Measurements from ENCODE around the gene OR7A17. TPM values are rescaled to one million over a fixed set of nuclear protein-coding genes. Genes with fewer than 3 reads are reported as not detected.

Gene OR7A17
- total RNA-seq, result not detected

- Histone ChIP-seq H3K4me3 (ENCODE audit: low read length) (no peak within 1 kb of the TSS), H3K27me3 (ENCODE audit: insufficient read depth, low read length) (peaks cover under 1% of the 10 kb centered on the region), H3K4me1 (ENCODE audit: insufficient read depth, low read length) (peaks cover 8% of the 10 kb centered on the region), H3K9me3 (ENCODE audit: low read depth, low read length) (no peaks in the 10 kb centered on the region)
These were observed at the start of gene OR7A17 for GRCh38 chr19:14886032-14886431. OR7A17 (minus strand) TSS chr19:14886132; CDS start chr19:14881355, 4,777 bp downstream.

GRCh38 chr19:14933506-14933905 is 47.6 kb upstream of the OR7A17 start:
- Histone ChIP-seq H3K9me3 (ENCODE audit: low read depth, low read length) (no peaks in the 10 kb centered on the region), H3K4me1 (ENCODE audit: insufficient read depth, low read length) (no peaks in the 10 kb centered on the region), H3K4me3 (ENCODE audit: low read length) (no peak overlapping the region), H3K27me3 (ENCODE audit: insufficient read depth, low read length) (peaks cover 2% of the 10 kb centered on the region)

- Histone ChIP-seq H3K27me3 (ENCODE audit: insufficient read depth, low read length) (no peaks in the 10 kb centered on the region), H3K4me1 (ENCODE audit: insufficient read depth, low read length) (no peaks in the 10 kb centered on the region), H3K9me3 (ENCODE audit: low read depth, low read length) (no peaks in the 10 kb centered on the region), H3K4me3 (ENCODE audit: low read length) (no peak overlapping the region)
These were observed 30.9 kb upstream of the OR7A17 start for GRCh38 chr19:14916848-14917247.

GRCh38 chr19:14915116-14915515 is 29.2 kb upstream of the OR7A17 start:
- H3K9me3 ChIP-seq (ENCODE audit: low read depth, low read length), result no peaks in the 10 kb centered on the region
- H3K4me3 ChIP-seq (ENCODE audit: low read length), result no peak overlapping the region
- no peaks in the 10 kb centered on the region for H3K27me3 ChIP-seq (ENCODE audit: insufficient read depth, low read length)
- H3K4me1 ChIP-seq (ENCODE audit: insufficient read depth, low read length), result no peaks in the 10 kb centered on the region

- H3K4me3 ChIP-seq (ENCODE audit: low read length), result no peak overlapping the region
- no peaks in the 10 kb centered on the region for H3K9me3 ChIP-seq (ENCODE audit: low read depth, low read length)
- no peaks in the 10 kb centered on the region for H3K4me1 ChIP-seq (ENCODE audit: insufficient read depth, low read length)
- peaks cover 2% of the 10 kb centered on the region for H3K27me3 ChIP-seq (ENCODE audit: insufficient read depth, low read length)
These were observed 20.8 kb upstream of the OR7A17 start for GRCh38 chr19:14906711-14907110.

- no peaks in the 10 kb centered on the region for H3K9me3 ChIP-seq (ENCODE audit: low read depth, low read length)
- no peak overlapping the region for H3K4me3 ChIP-seq (ENCODE audit: low read length)
- no peaks in the 10 kb centered on the region for H3K4me1 ChIP-seq (ENCODE audit: insufficient read depth, low read length)
- H3K27me3 ChIP-seq (ENCODE audit: insufficient read depth, low read length), result peaks cover 2% of the 10 kb centered on the region
These were observed 15.8 kb upstream of the OR7A17 start for GRCh38 chr19:14901675-14902260.

GRCh38 chr19:14890643-14891379 is 4.9 kb upstream of the OR7A17 start:
- peaks cover 10% of the 10 kb centered on the region for H3K27me3 ChIP-seq (ENCODE audit: insufficient read depth, low read length)
- no peak overlapping the region for H3K4me3 ChIP-seq (ENCODE audit: low read length)
- H3K4me1 ChIP-seq (ENCODE audit: insufficient read depth, low read length), result peaks cover 8% of the 10 kb centered on the region
- no peaks in the 10 kb centered on the region for H3K9me3 ChIP-seq (ENCODE audit: low read depth, low read length)

GRCh38 chr19:14889994-14890642 is 4.2 kb upstream of the OR7A17 start:
- peaks cover 10% of the 10 kb centered on the region for H3K27me3 ChIP-seq (ENCODE audit: insufficient read depth, low read length)
- no peak overlapping the region for H3K4me3 ChIP-seq (ENCODE audit: low read length)
- H3K4me1 ChIP-seq (ENCODE audit: insufficient read depth, low read length), result peaks cover 8% of the 10 kb centered on the region
- no peaks in the 10 kb centered on the region for H3K9me3 ChIP-seq (ENCODE audit: low read depth, low read length)

GRCh38 chr19:14871619-14872230 is 14.2 kb downstream of the OR7A17 start:
- Histone ChIP-seq H3K4me3 (ENCODE audit: low read length) (no peak overlapping the region), H3K9me3 (ENCODE audit: low read depth, low read length) (no peaks in the 10 kb centered on the region), H3K4me1 (ENCODE audit: insufficient read depth, low read length) (no peaks in the 10 kb centered on the region), H3K27me3 (ENCODE audit: insufficient read depth, low read length) (peaks cover 11% of the 10 kb centered on the region)

GRCh38 chr19:14868497-14868896 is 17.4 kb downstream of the OR7A17 start:
- Histone ChIP-seq H3K27me3 (ENCODE audit: insufficient read depth, low read length) (peaks cover 11% of the 10 kb centered on the region), H3K4me1 (ENCODE audit: insufficient read depth, low read length) (no peaks in the 10 kb centered on the region), H3K9me3 (ENCODE audit: low read depth, low read length) (no peaks in the 10 kb centered on the region), H3K4me3 (ENCODE audit: low read length) (no peak overlapping the region)

- Histone ChIP-seq H3K27me3 (ENCODE audit: insufficient read depth, low read length) (peaks cover 4% of the 10 kb centered on the region), H3K4me3 (ENCODE audit: low read length) (no peak within 1 kb of the TSS), H3K4me1 (ENCODE audit: insufficient read depth, low read length) (no peaks in the 10 kb centered on the region), H3K9me3 (ENCODE audit: low read depth, low read length) (no peaks in the 10 kb centered on the region)
These were observed 37.1 kb downstream of the OR7A17 start, which contains the start of gene OR7A10 for GRCh38 chr19:14848822-14849221. OR7A10 (minus strand) TSS chr19:14848922; CDS start chr19:14841877, 7,045 bp downstream.

GRCh38 chr19:14843578-14843977 is 42.4 kb downstream of the OR7A17 start:
- Histone ChIP-seq H3K4me1 (ENCODE audit: insufficient read depth, low read length) (no peaks in the 10 kb centered on the region), H3K9me3 (ENCODE audit: low read depth, low read length) (no peaks in the 10 kb centered on the region), H3K27me3 (ENCODE audit: insufficient read depth, low read length) (peaks cover 2% of the 10 kb centered on the region), H3K4me3 (ENCODE audit: low read length) (no peak overlapping the region)

- Histone ChIP-seq H3K4me1 (ENCODE audit: insufficient read depth, low read length) (no peaks in the 10 kb centered on the region), H3K9me3 (ENCODE audit: low read depth, low read length) (no peaks in the 10 kb centered on the region), H3K4me3 (ENCODE audit: low read length) (no peak overlapping the region), H3K27me3 (ENCODE audit: insufficient read depth, low read length) (no peaks in the 10 kb centered on the region)
These were observed 42.8 kb downstream of the OR7A17 start for GRCh38 chr19:14843169-14843568.

- no peaks in the 10 kb centered on the region for H3K4me1 ChIP-seq (ENCODE audit: insufficient read depth, low read length)
- no peak overlapping the region for H3K4me3 ChIP-seq (ENCODE audit: low read length)
- no peaks in the 10 kb centered on the region for H3K27me3 ChIP-seq (ENCODE audit: insufficient read depth, low read length)
- H3K9me3 ChIP-seq (ENCODE audit: low read depth, low read length), result no peaks in the 10 kb centered on the region
These were observed 45.7 kb downstream of the OR7A17 start for GRCh38 chr19:14840206-14840605.

GRCh38 chr19:14837391-14837790 is 48.5 kb downstream of the OR7A17 start:
- Histone ChIP-seq H3K4me3 (ENCODE audit: low read length) (no peak overlapping the region), H3K9me3 (ENCODE audit: low read depth, low read length) (no peaks in the 10 kb centered on the region), H3K4me1 (ENCODE audit: insufficient read depth, low read length) (no peaks in the 10 kb centered on the region)

More at GRCh38 chr19:14837391-14837790, 48.5 kb downstream of the OR7A17 start:
- no peaks in the 10 kb centered on the region for H3K27me3 ChIP-seq (ENCODE audit: insufficient read depth, low read length)

Data from mononuclear cell (primary cell).